DOHH2 (cell line): ENCODE measurements around the gene MMP23B.

Source experiments
- CTCF ChIP-seq: fragments of 200-600 bp; sonication (generic); IDR thresholded peaks from one replicate; pipeline ENCODE4 v1.5.1; 2014; ENCODE audit warnings: antibody characterized with exemption, mild to moderate bottlenecking, low read depth, low read length; ENCODE audit not compliant: poor library complexity, severe bottlenecking
- EZH2phosphoT487 ChIP-seq: fragments of 200-600 bp; sonication (generic); IDR thresholded peaks from 2 replicates; pipeline ENCODE4 v1.6.1; 2017; ENCODE audit warnings: borderline replicate concordance, mild to moderate bottlenecking, antibody characterized with exemption, low read length, moderate library complexity, mixed read lengths

DNA sequence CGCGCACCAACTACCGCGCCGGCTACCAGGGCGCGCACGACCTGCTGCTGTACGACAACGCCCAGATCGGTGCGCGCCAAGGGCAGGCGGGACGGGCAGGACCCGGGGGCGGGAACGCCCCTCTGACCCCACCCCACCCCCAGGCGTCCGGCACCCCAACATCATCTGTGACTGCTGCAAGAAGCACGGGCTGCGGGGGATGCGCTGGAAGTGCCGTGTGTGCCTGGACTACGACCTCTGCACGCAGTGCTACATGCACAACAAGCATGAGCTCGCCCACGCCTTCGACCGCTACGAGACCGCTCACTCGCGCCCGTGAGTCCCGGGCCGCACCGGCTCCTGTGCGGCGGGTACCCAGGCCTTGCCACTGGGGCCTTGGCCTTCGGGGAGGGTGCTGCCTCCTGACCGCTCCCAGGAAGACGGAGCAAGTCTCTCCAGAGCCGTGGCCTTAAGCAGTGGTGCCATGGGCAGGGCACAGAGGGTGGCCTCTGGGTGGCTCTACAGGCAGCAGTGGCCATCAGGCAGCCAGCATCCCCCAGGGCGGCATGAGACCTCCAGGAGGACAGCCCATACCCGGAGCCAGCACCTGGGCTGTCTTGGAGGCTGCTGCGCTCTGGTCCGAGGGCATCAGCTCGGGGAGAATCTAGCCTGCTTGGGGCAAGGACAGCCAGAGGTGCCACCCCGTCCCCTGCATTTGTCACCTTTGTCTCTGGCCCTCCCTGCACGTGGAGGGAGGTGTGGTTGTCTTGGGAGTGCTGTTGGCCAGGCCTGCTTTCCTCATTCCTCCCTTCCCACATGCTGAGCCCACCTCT is 8.1 kb upstream of the MMP23B start:
- TF ChIP-seq CTCF (no peak), EZH2phosphoT487 (no peak)
